Retinal pigment epithelial cell (primary cell): ENCODE measurements around the gene GLDN.

ENCODE experiments used
- DNase-seq: peaks from one replicate; pipeline ENCODE4 v3.0.0-alpha.2; 2010; ENCODE audit warnings: low read depth
- H3K4me3 ChIP-seq: 2 replicates; pipeline ENCODE4 v1.5.1; 2011; ENCODE audit warnings: mild to moderate bottlenecking, low read length, control low read depth, moderate library complexity
- CTCF ChIP-seq: conservative IDR thresholded peaks from 2 replicates; pipeline ENCODE4 v1.5.1; 2011; ENCODE audit warnings: low read depth, low read length, control low read depth, inconsistent platforms

The GLDN gene

GRCh38 chr15:51314391-51315337 is 26.8 kb upstream of the GLDN start:
- H3K4me3 ChIP-seq, result no peak overlapping the region
- DNase-seq, result no peak
- TF ChIP-seq CTCF, result no peak

GRCh38 chr15:51315726-51316125 is 25.7 kb upstream of the GLDN start:
- TF ChIP-seq CTCF, result no peak
- H3K4me3 ChIP-seq, result no peak overlapping the region
- no peak for DNase-seq

- TF ChIP-seq CTCF, result no peak
- no peak overlapping the region for H3K4me3 ChIP-seq
- DNase-seq, result no peak
Observed at GRCh38 chr15:51316636-51317035, 24.8 kb upstream of the GLDN start.

DNA sequence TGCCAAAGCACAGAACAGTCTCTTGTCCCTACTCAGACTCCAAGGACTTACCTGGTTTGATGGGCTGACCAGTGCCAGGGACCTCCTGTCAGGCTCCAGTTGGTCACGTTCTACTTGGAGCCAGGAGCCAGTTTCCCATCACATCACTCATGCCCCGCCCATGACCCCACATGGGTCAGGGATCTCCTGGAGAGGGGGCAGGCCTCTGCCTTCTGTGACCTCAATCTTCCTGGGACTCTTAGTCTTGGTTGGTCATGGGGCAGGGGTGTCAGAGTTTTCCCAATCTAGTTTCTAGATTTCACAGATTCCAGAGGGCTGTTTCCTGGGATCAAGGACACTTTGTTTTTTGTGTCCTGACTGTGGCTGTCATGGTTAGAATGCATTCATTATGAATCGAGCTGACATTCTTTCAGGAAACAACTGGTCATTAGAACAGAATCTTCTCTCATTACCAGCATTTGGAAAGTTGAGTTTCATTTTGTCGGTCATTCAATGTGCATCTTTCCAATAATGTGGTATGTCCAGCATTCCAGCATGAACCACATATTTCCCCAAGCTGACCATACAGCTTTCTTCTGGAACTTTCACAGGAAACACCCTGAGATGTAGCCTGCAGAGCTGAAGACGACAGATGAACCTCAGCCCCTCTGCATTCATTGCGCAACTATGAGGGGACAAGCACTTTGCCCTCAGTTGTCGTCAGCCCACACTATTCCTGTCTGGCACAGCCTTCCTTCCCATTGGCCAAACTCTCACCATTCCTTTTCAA is 22.9 kb upstream of the GLDN start:
- TF ChIP-seq CTCF, result no peak
- no peak for DNase-seq
- no peak overlapping the region for H3K4me3 ChIP-seq

DNA sequence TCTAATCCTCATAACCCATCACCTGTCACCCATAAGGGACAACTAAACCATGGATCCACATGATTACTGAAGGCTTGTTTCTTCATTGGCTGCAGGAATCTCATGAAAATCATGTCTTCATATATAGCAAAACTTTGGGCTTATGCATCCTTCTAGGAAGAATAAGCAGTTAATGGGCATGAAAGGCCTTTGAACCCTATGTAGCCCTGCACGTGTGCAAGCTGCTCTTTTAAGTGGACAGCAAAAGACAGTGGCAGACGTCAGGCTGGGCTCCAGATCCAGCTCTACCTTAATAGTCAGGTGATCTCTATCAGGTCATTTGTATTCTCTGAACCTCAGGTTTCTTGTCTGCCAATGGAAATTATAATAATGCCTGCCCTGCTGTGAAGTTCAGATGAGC is 21.9 kb upstream of the GLDN start:
- DNase-seq, result no peak
- no peak for TF ChIP-seq CTCF
- no peak overlapping the region for H3K4me3 ChIP-seq

DNA sequence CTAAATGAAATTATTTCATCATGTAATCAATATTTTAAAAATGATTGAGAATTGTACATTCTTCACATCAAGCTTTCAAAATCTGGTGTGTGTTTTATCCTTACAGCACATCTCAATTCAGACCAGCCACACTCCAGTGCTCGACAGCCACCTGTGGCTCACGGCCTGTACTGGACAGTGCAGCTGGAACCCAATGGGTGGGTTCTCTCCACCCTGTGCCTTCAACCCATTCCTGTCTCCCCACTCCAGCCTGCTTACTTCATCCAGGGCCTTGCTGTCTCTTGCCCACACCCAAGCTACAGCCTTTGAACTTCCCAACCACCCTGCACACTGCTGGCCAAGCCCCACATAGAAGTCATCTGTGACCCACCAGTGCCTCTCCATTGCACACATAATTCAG is 20.6 kb upstream of the GLDN start:
- DNase-seq, result no peak
- TF ChIP-seq CTCF, result no peak
- H3K4me3 ChIP-seq, result no peak overlapping the region
